Naive thymus-derived CD4-positive, alpha-beta T cell (primary cell): ENCODE measurements around the gene ZDHHC5. TPM values are rescaled to one million over a fixed set of nuclear protein-coding genes. Genes with fewer than 3 reads are reported as not detected.
A peak's percentile ranks its signal among the peaks of the same experiment; 100 is the strongest.
"Not testable (repeated sequence)": the region's sequence is repeated elsewhere in the genome, so short reads cannot be mapped to it uniquely, and the experiment has no call there.

ENCODE experiments used
- ATAC-seq: fragments of 150-1000 bp; cut with Tn5 transposase; 2 replicates; pipeline ENCODE4 v1.10.0; 2021; ENCODE audit warnings: mild to moderate bottlenecking, moderate library complexity
- CTCF ChIA-PET: fragments of 350-600 bp; sonication (Branson Sonifier 250); formaldehyde crosslinking; loops from one replicate; lab custom pipeline; 2021; ENCODE audit warnings: antibody characterized with exemption; lab: Charles Lee
- POLR2A ChIA-PET: fragments of 350-600 bp; sonication (Branson Sonifier 250); formaldehyde crosslinking; loops from one replicate; lab custom pipeline; 2021; ENCODE audit warnings: antibody characterized with exemption, inconsistent platforms; lab: Charles Lee
- DNase-seq, 9 donors: peaks; one replicate each; pipeline versions ENCODE4 v3.0.0 to v3.0.0-alpha.2; 2020 to 2022; ENCODE audit warnings: mixed read lengths in 1 of 9
- H3K27ac ChIP-seq: one replicate; pipeline ENCODE4 v1.7.0; 2013; ENCODE audit warnings: mild to moderate bottlenecking, low read depth, low read length, moderate library complexity
- H3K27me3 ChIP-seq, 2 donors: one replicate each; pipeline ENCODE4 v1.7.0; 2013; ENCODE audit warnings: low read length in 2 of 2, mild to moderate bottlenecking in 2 of 2, moderate library complexity in 2 of 2; ENCODE audit not compliant: control insufficient read depth in 2 of 2, insufficient read depth in 2 of 2
- H3K36me3 ChIP-seq, 3 experiments: 1 replicate in 2 of 3; 2 replicates in 1 of 3; pipeline ENCODE4 v1.7.0; 2013; ENCODE audit warnings: low read length in 3 of 3, mild to moderate bottlenecking in 3 of 3, moderate library complexity in 1 of 3; ENCODE audit not compliant: insufficient read depth in 3 of 3, control insufficient read depth in 2 of 3
- H3K4me1 ChIP-seq, 2 donors: one replicate each; pipeline ENCODE4 v1.7.0; 2013; ENCODE audit warnings: low read length in 2 of 2, mild to moderate bottlenecking in 2 of 2, moderate library complexity in 1 of 2; ENCODE audit not compliant: control insufficient read depth in 2 of 2, insufficient read depth in 2 of 2
- H3K4me3 ChIP-seq: 2 replicates; pipeline ENCODE4 v1.7.0; 2013; ENCODE audit warnings: mild to moderate bottlenecking, low read length
- H3K9me3 ChIP-seq, 3 experiments: 1 replicate in 2 of 3; 2 replicates in 1 of 3; pipeline ENCODE4 v1.7.0; 2013; ENCODE audit warnings: low read length in 3 of 3; ENCODE audit not compliant: control insufficient read depth in 2 of 3
- H3K27ac Mint-ChIP-seq, 9 donors: one replicate each; pipeline ENCODE4 v1.8.0; 2020 to 2022; ENCODE audit warnings: mixed read lengths in 9 of 9, mild to moderate bottlenecking in 8 of 9, moderate library complexity in 5 of 9, inconsistent platforms in 2 of 9
- H3K27me3 Mint-ChIP-seq, 5 donors: one replicate each; pipeline ENCODE4 v1.8.0; 2021 to 2022; ENCODE audit warnings: mixed read lengths in 5 of 5, mild to moderate bottlenecking in 1 of 5
- H3K36me3 Mint-ChIP-seq, 5 donors: one replicate each; pipeline ENCODE4 v1.8.0; 2020 to 2022; ENCODE audit warnings: mixed read lengths in 5 of 5, mild to moderate bottlenecking in 3 of 5, inconsistent platforms in 1 of 5
- H3K4me1 Mint-ChIP-seq, 7 donors: one replicate each; pipeline ENCODE4 v1.8.0; 2020 to 2022; ENCODE audit warnings: mixed read lengths in 7 of 7, mild to moderate bottlenecking in 3 of 7, inconsistent platforms in 1 of 7
- H3K4me3 Mint-ChIP-seq, 10 donors: one replicate each; pipeline ENCODE4 v1.8.0; 2020 to 2022; ENCODE audit warnings: mild to moderate bottlenecking in 10 of 10, mixed read lengths in 10 of 10, moderate library complexity in 6 of 10, inconsistent platforms in 2 of 10
- H3K9me3 Mint-ChIP-seq, 11 donors: one replicate each; pipeline ENCODE4 v1.8.0; 2020 to 2022; ENCODE audit warnings: mixed read lengths in 11 of 11, mild to moderate bottlenecking in 4 of 11, inconsistent platforms in 1 of 11, moderate library complexity in 1 of 11
- intact Hi-C, 2 donors: fragments of 100-400 bp; cut with micrococcal nuclease; formaldehyde crosslinking; loops; one replicate each; pipeline ENCODE4 v1.15.1; 2023
- polyA plus RNA-seq, 2 donors: library from polyadenylated mRNA; unstranded; fragments of 300-500 nt; fragmentation: Illumina TruSeq; gene quantifications; one replicate each; pipeline ENCODE4 v1.2.3, GENCODE V29; 2021
- total RNA-seq, 6 experiments: library from RNA in 5 of 6; stranded (reverse) in 5 of 6; gene quantifications; 1 replicate in 5 of 6; 2 replicates in 1 of 6; pipeline ENCODE4 v1.2.3 and lab custom pipeline; 2021 to 2026

The ZDHHC5 gene
- total and polyA plus RNA-seq, 7 experiments from 2014 or later = 26.9 to 82.2 (median 52.2) TPM

GRCh38 chr11:57713835-57714234, 45.9 kb downstream of the ZDHHC5 start:
- DNase-seq (no peak), ATAC-seq (no peak)
- H3K27ac Mint-ChIP-seq = peak overlapping the region in 8 of 9 donors; percentile 51 to 98 (median 89)
- intact Hi-C loops = loop anchor here (2.0 to 5.0 kb wide), 3 partner anchors 379 to 1953 kb away; partner anchors contain the start of genes OSBP (in 1 of the 2), PATL1 (in 1 of the 2) and SSRP1 (in 1 of the 2)
- H3K36me3 ChIP-seq = peaks cover 0 to 17% (median 0%) of the 10 kb centered on the region in 3 experiments
- H3K27me3 Mint-ChIP-seq = no peaks in the 10 kb centered on the region
- H3K9me3 ChIP-seq = no peaks in the 10 kb centered on the region
- H3K4me1 ChIP-seq = peaks cover 25 to 33% of the 10 kb centered on the region in 2 donors
- ChIA-PET CTCF (interaction anchor here (0.6 to 1.3 kb wide), 4 partner anchors 11 to 249 kb away, joined by 3 to 6 read pairs (median 4); no protein-coding TSS in a partner anchor), POLR2A (interaction anchor here (0.8 to 2.7 kb wide), 5 partner anchors 11 to 87 kb away, joined by 3 to 18 read pairs (median 6); partner anchors contain the start of gene SELENOH)
- peak overlapping the region; percentile 98 for H3K4me3 ChIP-seq
- H3K4me3 Mint-ChIP-seq = peak overlapping the region; percentile 86 to 99 (median 98)
- H3K4me1 Mint-ChIP-seq = peaks cover 14 to 64% (median 42%) of the 10 kb centered on the region in 7 donors
- H3K36me3 Mint-ChIP-seq = peaks cover 0 to 8% (median 6%) of the 10 kb centered on the region in 5 donors
- peaks cover 0 to 2% (median 0%) of the 10 kb centered on the region in 11 donors for H3K9me3 Mint-ChIP-seq
- peak overlapping the region; percentile 85 for H3K27ac ChIP-seq
- H3K27me3 ChIP-seq = no peaks in the 10 kb centered on the region

- H3K4me3 Mint-ChIP-seq, H3K36me3 Mint-ChIP-seq, H3K9me3 Mint-ChIP-seq, POLR2A ChIA-PET, H3K27me3 Mint-ChIP-seq, DNase-seq, H3K9me3 ChIP-seq, H3K27me3 ChIP-seq, H3K4me3 ChIP-seq, H3K27ac Mint-ChIP-seq, CTCF ChIA-PET, H3K27ac ChIP-seq, ATAC-seq, intact Hi-C loops: not testable (repeated sequence)
- peaks cover 14 to 37% (median 26%) of the 10 kb centered on the region in 7 donors for H3K4me1 Mint-ChIP-seq
- H3K36me3 ChIP-seq = peaks cover 0 to 33% (median 0%) of the 10 kb centered on the region in 3 experiments
- peaks cover 17 to 20% of the 10 kb centered on the region in 2 donors for H3K4me1 ChIP-seq
Measured at GRCh38 chr11:57716726-57717125, 48.8 kb downstream of the ZDHHC5 start.

- Histone ChIP-seq H3K27me3 (no peaks in the 10 kb centered on the region), H3K4me1 (no peaks in the 10 kb centered on the region), H3K4me3 (no peak overlapping the region), H3K36me3 (peaks cover 0 to 5% (median 0%) of the 10 kb centered on the region in 3 experiments), H3K9me3 (no peaks in the 10 kb centered on the region), H3K27ac (no peak overlapping the region)
- DNase-seq (no peak), ATAC-seq (no peak)
- POLR2A ChIA-PET = interaction anchor here (0.9 kb wide), 1 partner anchor 13 kb away, joined by 3 read pairs; no protein-coding TSS in a partner anchor
- intact Hi-C loops = no loop called here
- H3K9me3 Mint-ChIP-seq = no peaks in the 10 kb centered on the region
- peaks cover 5 to 27% (median 12%) of the 10 kb centered on the region in 7 donors for H3K4me1 Mint-ChIP-seq
- H3K36me3 Mint-ChIP-seq = no peaks in the 10 kb centered on the region
- peak overlapping the region in 4 of 9 donors; percentile 14 to 72 (median 38) for H3K27ac Mint-ChIP-seq
- CTCF ChIA-PET = no interaction called here
- H3K4me3 Mint-ChIP-seq = no peak overlapping the region
- H3K27me3 Mint-ChIP-seq = no peaks in the 10 kb centered on the region
Measured at GRCh38 chr11:57727185-57727584, 59.3 kb downstream of the ZDHHC5 start.

- Histone ChIP-seq H3K27ac (no peak overlapping the region), H3K36me3 (peaks cover 0 to 5% (median 0%) of the 10 kb centered on the region in 3 experiments), H3K4me1 (no peaks in the 10 kb centered on the region), H3K9me3 (no peaks in the 10 kb centered on the region), H3K27me3 (no peaks in the 10 kb centered on the region), H3K4me3 (no peak overlapping the region)
- H3K9me3 Mint-ChIP-seq = no peaks in the 10 kb centered on the region
- peaks cover 5 to 29% (median 13%) of the 10 kb centered on the region in 7 donors for H3K4me1 Mint-ChIP-seq
- ChIA-PET POLR2A (interaction anchor here (1.7 kb wide), 1 partner anchor 13 kb away, joined by 5 read pairs; the partner anchor contains the start of gene SELENOH), CTCF (interaction anchor here (0.8 to 0.9 kb wide), 2 partner anchors 15 to 72 kb away, joined by 3 read pairs; no protein-coding TSS in a partner anchor)
- H3K4me3 Mint-ChIP-seq = no peak overlapping the region
- peak overlapping the region in 3 of 9 donors; percentile 19 to 38 (median 34) for H3K27ac Mint-ChIP-seq
- no peaks in the 10 kb centered on the region for H3K27me3 Mint-ChIP-seq
- no peak for ATAC-seq
- intact Hi-C loops = no loop called here
- no peaks in the 10 kb centered on the region for H3K36me3 Mint-ChIP-seq
- no peak for DNase-seq
Measured at GRCh38 chr11:57728829-57729228, 60.9 kb downstream of the ZDHHC5 start.

- intact Hi-C loops = no loop called here
- ChIA-PET CTCF (interaction anchor here (0.5 to 0.8 kb wide), 2 partner anchors 23 to 71 kb away, joined by 3 to 4 read pairs; no protein-coding TSS in a partner anchor), POLR2A (interaction anchor here (1.7 kb wide), 1 partner anchor 12 kb away, joined by 5 read pairs; the partner anchor contains the start of gene SELENOH)
- no peaks in the 10 kb centered on the region for H3K36me3 ChIP-seq
- no peaks in the 10 kb centered on the region for H3K27me3 Mint-ChIP-seq
- ATAC-seq (no peak), DNase-seq (no peak)
- H3K36me3 Mint-ChIP-seq = no peaks in the 10 kb centered on the region
- H3K4me3 ChIP-seq = no peak overlapping the region
- H3K27ac ChIP-seq = no peak overlapping the region
- peaks cover 5 to 29% (median 13%) of the 10 kb centered on the region in 7 donors for H3K4me1 Mint-ChIP-seq
- H3K27ac Mint-ChIP-seq = peak overlapping the region in 1 of 9 donors; percentile 24
- no peak overlapping the region for H3K4me3 Mint-ChIP-seq
- no peaks in the 10 kb centered on the region for H3K27me3 ChIP-seq
- no peaks in the 10 kb centered on the region for H3K9me3 ChIP-seq
- H3K4me1 ChIP-seq = no peaks in the 10 kb centered on the region
- no peaks in the 10 kb centered on the region for H3K9me3 Mint-ChIP-seq
Measured at GRCh38 chr11:57729479-57729878, 61.6 kb downstream of the ZDHHC5 start.

- ATAC-seq (no peak), DNase-seq (no peak)
- H3K4me3 Mint-ChIP-seq = no peak overlapping the region
- no peaks in the 10 kb centered on the region for H3K27me3 ChIP-seq
- H3K36me3 ChIP-seq = peaks cover 0 to 8% (median 0%) of the 10 kb centered on the region in 3 experiments
- no peak overlapping the region for H3K4me3 ChIP-seq
- H3K9me3 Mint-ChIP-seq = no peaks in the 10 kb centered on the region
- no peaks in the 10 kb centered on the region for H3K4me1 ChIP-seq
- H3K27ac ChIP-seq = no peak overlapping the region
- no peak overlapping the region for H3K27ac Mint-ChIP-seq
- ChIA-PET POLR2A (interaction anchor here (2.0 kb wide), 1 partner anchor 11 kb away, joined by 4 read pairs; no protein-coding TSS in a partner anchor), CTCF (interaction anchor here (0.7 to 1.3 kb wide), 2 partner anchors 11 to 88 kb away, joined by 3 to 5 read pairs; no protein-coding TSS in a partner anchor)
- H3K27me3 Mint-ChIP-seq = no peaks in the 10 kb centered on the region
- H3K36me3 Mint-ChIP-seq = peaks cover 0 to 11% (median 4%) of the 10 kb centered on the region in 5 donors
- peaks cover 8 to 25% (median 17%) of the 10 kb centered on the region in 7 donors for H3K4me1 Mint-ChIP-seq
- no peaks in the 10 kb centered on the region for H3K9me3 ChIP-seq
- intact Hi-C loops = no loop called here
Measured at GRCh38 chr11:57732661-57733060, 64.7 kb downstream of the ZDHHC5 start.
